HG03135 (cell line): ENCODE data around the gene FAU.
"Not testable (repeated sequence)": the region's sequence is repeated elsewhere in the genome, so short reads cannot be mapped to it uniquely, and the experiment has no call there.

Experiments used
- ATAC-seq: cut with Tn5 transposase; IDR thresholded peaks from one replicate; pipeline ENCODE4 v1.9.1; 2021; ENCODE audit warnings: mild to moderate bottlenecking, moderate library complexity; ENCODE audit not compliant: unreplicated experiment

The FAU gene

GRCh38 chr11:65121865-65122696 is at the start of gene FAU, which contains the start of gene MRPL49:
TSS of gene FAU (minus strand) at chr11:65122134. CDS start at chr11:65121813, 321 bp downstream.
TSS of gene MRPL49 (plus strand) at chr11:65122321. CDS start at chr11:65122347, 26 bp downstream.
- ATAC-seq: peak; percentile 65

- no peak for ATAC-seq
Measured at GRCh38 chr11:65170058-65170534, 48.2 kb upstream of the FAU start, which contains the start of gene SPDYC. TSS of gene SPDYC (plus strand) at chr11:65170233. CDS start at chr11:65171358, 1,125 bp downstream.

DNA sequence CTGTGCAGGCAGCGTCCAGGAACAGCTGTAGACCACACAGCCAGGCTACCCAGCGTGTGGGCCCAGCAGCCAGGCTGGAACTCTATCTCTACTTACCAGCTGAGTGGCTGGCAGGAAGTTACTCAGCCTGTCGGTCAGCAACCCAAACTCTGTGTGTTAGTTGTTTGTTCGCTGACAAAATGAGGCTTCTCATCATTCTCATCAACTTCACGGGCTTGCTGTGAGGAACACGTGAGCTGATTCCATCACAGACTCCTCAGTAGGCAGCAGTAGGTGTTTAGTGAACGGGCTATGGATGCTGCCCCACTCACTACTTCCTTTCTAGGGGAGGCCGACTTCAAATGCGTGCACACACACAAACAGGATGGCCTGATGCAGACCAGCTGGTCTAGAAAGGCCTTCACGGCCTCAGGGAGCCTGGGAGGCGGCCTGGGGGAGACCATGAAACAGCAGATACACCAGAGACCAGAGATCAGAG is 47.3 kb upstream of the FAU start:
- no peak for ATAC-seq

GRCh38 chr11:65167656-65168055 is 45.7 kb upstream of the FAU start:
- no peak for ATAC-seq

DNA sequence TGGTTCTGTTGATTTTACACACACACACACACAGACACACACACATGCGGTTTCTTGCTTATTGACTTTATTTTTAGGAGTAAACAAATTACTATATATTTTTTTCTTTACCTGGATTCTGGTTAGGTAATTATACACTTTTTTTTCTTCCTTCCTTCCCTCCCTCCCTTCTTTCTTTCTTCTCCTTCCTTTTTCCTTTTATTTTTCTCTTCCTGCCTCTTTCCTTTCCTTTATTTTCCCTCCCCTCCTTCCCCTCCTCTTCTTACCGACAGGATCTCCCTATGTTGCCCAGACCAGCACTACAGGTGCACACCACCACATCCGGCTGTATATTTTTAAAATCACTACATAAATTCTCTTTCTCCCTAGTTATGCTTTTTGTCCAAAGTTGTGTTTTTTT is 45.0 kb upstream of the FAU start:
- ATAC-seq: no peak

GRCh38 chr11:65165410-65166317 is 43.7 kb upstream of the FAU start:
- no peak for ATAC-seq

GRCh38 chr11:65163684-65164083 is 41.8 kb upstream of the FAU start:
- no peak for ATAC-seq

DNA sequence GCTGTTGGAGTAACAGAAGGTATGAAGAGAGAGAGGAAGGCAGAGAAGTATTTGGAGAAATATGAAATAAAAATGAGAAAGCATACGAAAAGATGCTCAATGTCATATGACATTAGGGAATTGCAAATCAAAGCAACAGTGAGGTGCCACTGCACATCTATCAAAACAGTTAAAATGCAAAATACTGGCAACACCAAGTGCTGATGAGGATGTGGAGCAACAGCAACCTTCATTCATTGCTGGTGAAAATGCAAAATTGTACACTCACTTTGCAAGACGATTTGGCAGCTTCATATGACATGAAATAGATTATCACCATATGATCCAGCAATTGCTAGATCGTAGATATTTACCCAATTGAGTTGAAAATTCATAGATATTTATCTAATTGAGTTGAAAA is 38.7 kb upstream of the FAU start:
- ATAC-seq: no peak

DNA sequence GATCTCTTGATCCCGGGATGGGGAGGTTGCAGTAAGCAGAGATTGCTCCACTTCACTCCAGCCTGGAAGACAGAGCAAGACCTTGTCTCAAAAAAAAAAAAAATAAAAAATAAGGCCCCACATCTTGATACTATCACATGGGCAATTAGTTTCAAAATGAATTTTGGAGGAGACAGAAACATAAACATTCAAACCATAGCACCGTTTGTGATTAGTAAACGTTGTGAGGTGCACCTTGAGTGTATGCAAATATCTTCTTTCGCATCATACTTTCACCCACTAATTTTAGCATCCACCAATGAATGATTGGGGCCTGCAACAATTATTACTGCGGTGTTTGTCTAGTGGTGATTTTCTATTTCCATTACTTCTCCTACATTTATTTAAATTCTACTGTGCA is 37.1 kb upstream of the FAU start:
- no peak for ATAC-seq

- ATAC-seq: no peak
Measured at GRCh38 chr11:65157336-65157735, 35.4 kb upstream of the FAU start.

GRCh38 chr11:65156926-65157325 is 35.0 kb upstream of the FAU start:
- ATAC-seq: no peak

GRCh38 chr11:65156256-65156655 is 34.3 kb upstream of the FAU start:
- ATAC-seq: no peak

- ATAC-seq: no peak
Measured at GRCh38 chr11:65152122-65152521, 30.2 kb upstream of the FAU start.

- ATAC-seq: no peak
Measured at GRCh38 chr11:65151331-65151899, 29.5 kb upstream of the FAU start.

DNA sequence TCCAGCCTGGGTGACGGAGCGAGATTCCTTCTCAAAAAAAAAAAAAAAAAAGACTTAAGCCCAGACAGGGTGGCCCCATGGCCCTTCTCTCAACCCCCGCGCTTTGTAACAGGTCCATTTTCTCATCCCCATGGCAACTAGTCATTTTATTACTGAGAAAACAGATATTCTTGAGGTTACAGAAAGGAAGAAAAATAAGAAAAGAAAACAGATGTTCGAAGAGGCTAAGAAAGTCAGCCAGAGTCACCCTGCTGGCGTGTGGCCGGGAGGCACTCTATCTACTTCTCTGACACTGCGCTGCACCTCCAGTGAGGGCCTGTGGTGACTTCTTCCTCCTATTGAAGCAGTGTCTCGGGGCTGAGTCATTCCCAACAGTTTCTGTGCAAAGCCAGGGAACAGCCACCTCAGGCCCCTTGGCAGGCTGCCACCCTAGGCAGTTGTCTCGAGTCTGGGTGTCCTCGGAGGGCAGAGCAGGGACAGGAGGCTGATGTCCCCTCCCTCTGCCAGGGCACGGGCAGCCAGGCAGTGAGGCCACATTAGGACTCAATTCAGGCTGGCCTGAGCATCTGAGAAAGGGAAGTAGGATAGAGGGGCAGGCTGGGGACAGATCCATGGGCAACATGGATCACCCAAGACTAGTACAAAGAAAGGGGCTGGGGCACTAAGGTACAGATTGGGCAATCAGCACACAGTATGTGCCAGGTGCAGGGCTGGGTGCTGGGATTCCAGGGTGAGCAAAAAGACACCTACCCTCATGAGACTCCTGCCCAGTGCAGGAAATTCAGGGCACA is 28.8 kb upstream of the FAU start:
- no peak for ATAC-seq

- not testable (repeated sequence) for ATAC-seq
Measured at GRCh38 chr11:65150131-65150508, 28.2 kb upstream of the FAU start.

DNA sequence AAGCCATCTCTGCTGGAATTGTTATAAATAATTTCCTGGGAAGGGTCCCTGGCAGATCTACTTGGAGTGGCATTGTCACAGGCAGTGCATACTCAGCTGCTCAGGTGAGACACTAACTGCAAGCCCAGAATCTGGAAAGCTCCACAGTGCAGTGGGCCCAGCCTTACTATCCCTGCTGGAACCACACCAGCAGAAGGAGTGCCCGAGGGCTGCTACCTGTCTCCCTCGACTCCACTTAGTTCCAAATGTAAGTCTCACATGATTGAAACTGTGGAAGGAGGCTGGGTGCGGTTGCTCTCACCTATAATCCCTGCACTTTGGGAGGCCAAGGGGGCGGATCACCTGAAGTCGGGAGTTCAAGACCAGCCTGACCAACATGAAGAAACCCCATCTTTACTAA is 26.7 kb upstream of the FAU start:
- no peak for ATAC-seq

DNA sequence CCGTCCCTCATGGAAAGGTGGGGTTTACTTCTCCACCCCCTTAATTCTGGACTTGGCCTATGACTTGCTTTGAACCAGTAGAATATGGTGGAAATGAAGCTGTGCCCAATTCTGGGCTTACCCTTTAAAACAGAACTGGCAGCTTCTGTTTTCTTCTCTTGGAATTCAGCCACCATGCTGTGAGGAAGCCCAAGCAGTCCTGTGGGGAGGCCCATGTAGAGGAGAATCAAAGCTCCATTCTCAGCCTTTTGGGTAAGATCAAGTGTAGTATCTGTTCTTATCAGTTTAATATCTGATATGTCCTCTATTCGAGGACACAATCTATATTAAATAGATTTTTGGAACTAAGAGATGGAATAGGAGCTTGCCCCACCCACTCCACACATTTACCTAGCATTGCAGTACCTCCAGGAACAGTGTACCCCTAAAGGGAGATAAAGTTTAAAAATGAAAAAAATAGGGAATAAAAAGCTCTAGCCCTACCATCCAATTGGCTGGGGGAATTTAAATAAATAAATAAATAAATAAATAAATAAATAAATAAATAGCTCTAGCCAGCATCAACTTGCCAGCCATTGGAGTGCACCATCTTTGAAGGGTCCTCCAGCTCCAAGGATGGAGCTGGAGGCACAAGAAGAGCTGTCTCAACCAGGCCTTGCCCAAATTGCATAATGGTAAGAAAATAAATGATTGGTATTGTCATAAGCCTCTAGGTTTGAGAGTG is 25.6 kb upstream of the FAU start:
- ATAC-seq: no peak

- no peak for ATAC-seq
Measured at GRCh38 chr11:65141896-65142494, 20.1 kb upstream of the FAU start.
